Stimulated activated effector memory CD8-positive, alpha-beta T cell treated with anti-CD3 and anti-CD28 coated beads, Interleukin-12 subunit alpha, Interleukin-12 subunit beta, amount 100 ng/mL, for 72 hours (primary cell): ENCODE measurements around the gene SACS.
A peak's percentile ranks its signal among the peaks of the same experiment; 100 is the strongest.
"Not testable (repeated sequence)": the region's sequence is repeated elsewhere in the genome, so short reads cannot be mapped to it uniquely, and the experiment has no call there.

Experiments used
- ATAC-seq: fragments of 150-1000 bp; cut with Tn5 transposase; 2 replicates; pipeline ENCODE4 v1.10.0; 2021
- DNase-seq, 2 donors: peaks; one replicate each; pipeline ENCODE4 v3.0.0; 2021 to 2022; ENCODE audit warnings: low spot score in 2 of 2
- H3K27ac Mint-ChIP-seq: one replicate; pipeline ENCODE4 v1.8.0; 2022; ENCODE audit warnings: mild to moderate bottlenecking, mixed read lengths
- H3K36me3 Mint-ChIP-seq: one replicate; pipeline ENCODE4 v1.8.0; 2022; ENCODE audit warnings: mild to moderate bottlenecking, mixed read lengths
- H3K4me1 Mint-ChIP-seq: one replicate; pipeline ENCODE4 v1.8.0; 2022; ENCODE audit warnings: mixed read lengths
- H3K4me3 Mint-ChIP-seq: one replicate; pipeline ENCODE4 v1.8.0; 2022; ENCODE audit warnings: mild to moderate bottlenecking, mixed read lengths
- H3K9me3 Mint-ChIP-seq: one replicate; pipeline ENCODE4 v1.8.0; 2022; ENCODE audit warnings: mixed read lengths

SACS gene

GRCh38 chr13:23325191-23325590 is 108.3 kb downstream of the SACS start:
- ATAC-seq (no peak), DNase-seq (no peak)
- Mint-ChIP-seq H3K9me3 (peaks cover 6% of the 10 kb centered on the region), H3K27ac (no peak overlapping the region), H3K4me3 (no peak overlapping the region), H3K36me3 (no peaks in the 10 kb centered on the region), H3K4me1 (peaks cover 17% of the 10 kb centered on the region)

GRCh38 chr13:23323946-23324709 is 109.4 kb downstream of the SACS start:
- Mint-ChIP-seq H3K4me3 (no peak overlapping the region), H3K4me1 (peaks cover 23% of the 10 kb centered on the region), H3K27ac (no peak overlapping the region), H3K36me3 (no peaks in the 10 kb centered on the region), H3K9me3 (no peaks in the 10 kb centered on the region)
- ATAC-seq (no peak), DNase-seq (no peak)

- ATAC-seq (no peak), DNase-seq (no peak)
- no peak overlapping the region for H3K4me3 Mint-ChIP-seq
- H3K4me1 Mint-ChIP-seq: peaks cover 23% of the 10 kb centered on the region
- H3K9me3 Mint-ChIP-seq: no peaks in the 10 kb centered on the region
- H3K27ac Mint-ChIP-seq: no peak overlapping the region
- H3K36me3 Mint-ChIP-seq: no peaks in the 10 kb centered on the region
These were observed 110.9 kb downstream of the SACS start for GRCh38 chr13:23322353-23323336.

- ATAC-seq: peak; percentile 90
- DNase-seq: peak in 1 of 2 donors; percentile 49
- H3K27ac Mint-ChIP-seq: no peak overlapping the region
- H3K4me3 Mint-ChIP-seq: peak overlapping the region; percentile 67
- H3K4me1 Mint-ChIP-seq: peaks cover 23% of the 10 kb centered on the region
- H3K9me3 Mint-ChIP-seq: no peaks in the 10 kb centered on the region
- H3K36me3 Mint-ChIP-seq: no peaks in the 10 kb centered on the region
These were observed 111.8 kb downstream of the SACS start for GRCh38 chr13:23321535-23322241.

GRCh38 chr13:23320926-23321534 is 112.5 kb downstream of the SACS start:
- no peaks in the 10 kb centered on the region for H3K9me3 Mint-ChIP-seq
- no peak overlapping the region for H3K27ac Mint-ChIP-seq

GRCh38 chr13:23319883-23320224 is 113.6 kb downstream of the SACS start:
- H3K4me3 Mint-ChIP-seq: no peak overlapping the region
- ATAC-seq (no peak), DNase-seq (no peak)
- H3K36me3 Mint-ChIP-seq: no peaks in the 10 kb centered on the region
- no peak overlapping the region for H3K27ac Mint-ChIP-seq
- H3K9me3 Mint-ChIP-seq: no peaks in the 10 kb centered on the region
- peaks cover 23% of the 10 kb centered on the region for H3K4me1 Mint-ChIP-seq

More at GRCh38 chr13:23320926-23321534, 112.5 kb downstream of the SACS start:
- peak; percentile 31 for ATAC-seq
- H3K36me3 Mint-ChIP-seq: no peaks in the 10 kb centered on the region
- DNase-seq: no peak
- H3K4me1 Mint-ChIP-seq: peaks cover 23% of the 10 kb centered on the region
- H3K4me3 Mint-ChIP-seq: peak overlapping the region; percentile 67

- ATAC-seq, H3K9me3 Mint-ChIP-seq, H3K4me1 Mint-ChIP-seq, DNase-seq, H3K27ac Mint-ChIP-seq, H3K4me3 Mint-ChIP-seq, H3K36me3 Mint-ChIP-seq: not testable (repeated sequence)
These were observed 118.7 kb downstream of the SACS start for GRCh38 chr13:23314837-23315236.

GRCh38 chr13:23292586-23292985 is 140.9 kb downstream of the SACS start:
- no peak overlapping the region for H3K4me3 Mint-ChIP-seq
- H3K36me3 Mint-ChIP-seq: no peaks in the 10 kb centered on the region
- no peak overlapping the region for H3K27ac Mint-ChIP-seq
- no peaks in the 10 kb centered on the region for H3K9me3 Mint-ChIP-seq
- ATAC-seq (no peak), DNase-seq (no peak)
- no peaks in the 10 kb centered on the region for H3K4me1 Mint-ChIP-seq

- no peak overlapping the region for H3K4me3 Mint-ChIP-seq
- no peaks in the 10 kb centered on the region for H3K36me3 Mint-ChIP-seq
- no peak for ATAC-seq
- no peaks in the 10 kb centered on the region for H3K4me1 Mint-ChIP-seq
- no peak for DNase-seq
- no peak overlapping the region for H3K27ac Mint-ChIP-seq
- no peaks in the 10 kb centered on the region for H3K9me3 Mint-ChIP-seq
These were observed 143.6 kb downstream of the SACS start for GRCh38 chr13:23289917-23290357.

GRCh38 chr13:23288995-23289394 is 144.5 kb downstream of the SACS start:
- no peak for ATAC-seq
- no peak overlapping the region for H3K27ac Mint-ChIP-seq
- H3K4me3 Mint-ChIP-seq: no peak overlapping the region
- no peak for DNase-seq
- no peaks in the 10 kb centered on the region for H3K4me1 Mint-ChIP-seq
- no peaks in the 10 kb centered on the region for H3K9me3 Mint-ChIP-seq
- no peaks in the 10 kb centered on the region for H3K36me3 Mint-ChIP-seq

- no peaks in the 10 kb centered on the region for H3K4me1 Mint-ChIP-seq
- H3K4me3 Mint-ChIP-seq: no peak overlapping the region
- H3K36me3 Mint-ChIP-seq: no peaks in the 10 kb centered on the region
- H3K27ac Mint-ChIP-seq: no peak overlapping the region
- no peaks in the 10 kb centered on the region for H3K9me3 Mint-ChIP-seq
- DNase-seq: no peak
- no peak for ATAC-seq
These were observed 144.9 kb downstream of the SACS start for GRCh38 chr13:23288564-23288963.

- no peak for ATAC-seq
- Mint-ChIP-seq H3K27ac (no peak overlapping the region), H3K4me3 (no peak overlapping the region), H3K9me3 (no peaks in the 10 kb centered on the region), H3K36me3 (no peaks in the 10 kb centered on the region), H3K4me1 (no peaks in the 10 kb centered on the region)
- no peak for DNase-seq
These were observed 154.2 kb downstream of the SACS start for GRCh38 chr13:23279321-23279720.
